Activated CD8-positive, alpha-beta memory T cell treated with anti-CD3 and anti-CD28 coated beads for 48 hours (primary cell): ENCODE results near the gene MAP3K5.
A peak's percentile ranks its signal among the peaks of the same experiment; 100 is the strongest.
"Not testable (repeated sequence)": the region's sequence is repeated elsewhere in the genome, so short reads cannot be mapped to it uniquely, and the experiment has no call there.

ENCODE experiments used
- DNase-seq, 3 experiments: peaks; one replicate each; pipeline ENCODE4 v3.0.0-alpha.2; 2020; ENCODE audit warnings: low read depth in 2 of 3, low spot score in 2 of 3

The MAP3K5 gene

GRCh38 chr6:136726837-136727557, 65.3 kb downstream of the MAP3K5 start:
- DNase-seq = no peak

- DNase-seq = no peak
Measured at GRCh38 chr6:136725124-136725523, 67.2 kb downstream of the MAP3K5 start.

GRCh38 chr6:136723780-136724179, 68.5 kb downstream of the MAP3K5 start:
- DNase-seq = peak in 1 of 3 experiments; percentile 5

- DNase-seq = no peak
Measured at GRCh38 chr6:136721467-136721866, 70.8 kb downstream of the MAP3K5 start.

GRCh38 chr6:136720045-136720770, 72.1 kb downstream of the MAP3K5 start:
- DNase-seq = no peak

- DNase-seq = no peak
Measured at GRCh38 chr6:136719280-136720044, 72.8 kb downstream of the MAP3K5 start.

GRCh38 chr6:136718476-136718875, 73.8 kb downstream of the MAP3K5 start:
- no peak for DNase-seq

- DNase-seq = no peak
Measured at GRCh38 chr6:136717716-136717990, 74.6 kb downstream of the MAP3K5 start.

GRCh38 chr6:136716917-136717715, 75.2 kb downstream of the MAP3K5 start:
- no peak for DNase-seq

GRCh38 chr6:136712642-136713041, 79.6 kb downstream of the MAP3K5 start:
- not testable (repeated sequence) for DNase-seq

GRCh38 chr6:136711644-136712043, 80.6 kb downstream of the MAP3K5 start:
- no peak for DNase-seq

GRCh38 chr6:136710877-136711552, 81.3 kb downstream of the MAP3K5 start:
- no peak for DNase-seq

- DNase-seq = no peak
Measured at GRCh38 chr6:136709429-136709828, 82.8 kb downstream of the MAP3K5 start.

- no peak for DNase-seq
Measured at GRCh38 chr6:136706430-136706829, 85.8 kb downstream of the MAP3K5 start.

GRCh38 chr6:136703331-136703865, 88.9 kb downstream of the MAP3K5 start:
- DNase-seq = no peak

GRCh38 chr6:136701045-136701444, 91.2 kb downstream of the MAP3K5 start:
- DNase-seq = no peak

GRCh38 chr6:136699358-136699757, 92.9 kb downstream of the MAP3K5 start:
- no peak for DNase-seq

- no peak for DNase-seq
Measured at GRCh38 chr6:136696783-136697364, 95.4 kb downstream of the MAP3K5 start.

GRCh38 chr6:136696238-136696637, 96.0 kb downstream of the MAP3K5 start:
- DNase-seq = no peak

- DNase-seq = no peak
Measured at GRCh38 chr6:136695412-136695811, 96.9 kb downstream of the MAP3K5 start.
